Thoracic aorta (tissue), 2 donors: Measurements from ENCODE around the gene INSL4. TPM values are rescaled to one million over a fixed set of nuclear protein-coding genes. Genes with fewer than 3 reads are reported as not detected.
A peak's percentile ranks its signal among the peaks of the same experiment; 100 is the strongest.

Source experiments
- ATAC-seq: fragments of 150-250 bp; one replicate; pipeline ENCODE4 v1.8.0; 2017; ENCODE audit warnings: low read depth; ENCODE audit not compliant: insufficient number of reproducible peaks, low FRiP score
- DNase-seq: peaks from one replicate; pipeline ENCODE4 v3.0.0-alpha.2; 2020; ENCODE audit warnings: low spot score
- H3K27ac ChIP-seq, 2 donors: fragments of 200-600 bp; sonication (generic); 1 replicate in 1 of 2; 2 replicates in 1 of 2; pipeline ENCODE4 v1.5.1; 2016; ENCODE audit warnings: mild to moderate bottlenecking in 2 of 2, moderate library complexity in 2 of 2
- H3K27me3 ChIP-seq: fragments of 200-600 bp; sonication (generic); replicated peaks from 2 replicates; pipeline ENCODE4 v1.6.0; 2016; ENCODE audit warnings: mild to moderate bottlenecking; ENCODE audit not compliant: insufficient read depth
- H3K36me3 ChIP-seq: fragments of 200-600 bp; sonication (generic); one replicate; pipeline ENCODE4 v1.5.1; 2016
- H3K4me1 ChIP-seq, 2 donors: fragments of 200-600 bp; sonication (generic); 1 replicate in 1 of 2; 2 replicates in 1 of 2; pipeline versions ENCODE4 v1.5.1 to v1.6.0; 2016; ENCODE audit warnings: low read depth in 2 of 2, mild to moderate bottlenecking in 1 of 2; ENCODE audit not compliant: control insufficient read depth in 1 of 2
- H3K4me3 ChIP-seq: fragments of 200-600 bp; sonication (generic); 2 replicates; pipeline ENCODE4 v1.5.1; 2016; ENCODE audit warnings: mild to moderate bottlenecking
- H3K9me3 ChIP-seq: fragments of 200-600 bp; sonication (generic); 2 replicates; pipeline ENCODE4 v1.5.1; 2016
- total RNA-seq, 2 donors: library from RNA; depleted of rRNA; stranded (reverse); fragments of >200 nt; gene quantifications; one replicate each; pipeline versions ENCODE4 v1.1.0 to v1.2.3, GENCODE V29; 2016
- TF ChIP-seq, protein P1 (sequence below): fragments of 200-600 bp; sonication (generic); IDR thresholded peaks from one replicate; pipeline ENCODE4 v1.5.1; 2019; ENCODE audit warnings: antibody characterized with exemption

The INSL4 gene
- total RNA-seq, 2 donors from 2014 or later = not detected

DNA sequence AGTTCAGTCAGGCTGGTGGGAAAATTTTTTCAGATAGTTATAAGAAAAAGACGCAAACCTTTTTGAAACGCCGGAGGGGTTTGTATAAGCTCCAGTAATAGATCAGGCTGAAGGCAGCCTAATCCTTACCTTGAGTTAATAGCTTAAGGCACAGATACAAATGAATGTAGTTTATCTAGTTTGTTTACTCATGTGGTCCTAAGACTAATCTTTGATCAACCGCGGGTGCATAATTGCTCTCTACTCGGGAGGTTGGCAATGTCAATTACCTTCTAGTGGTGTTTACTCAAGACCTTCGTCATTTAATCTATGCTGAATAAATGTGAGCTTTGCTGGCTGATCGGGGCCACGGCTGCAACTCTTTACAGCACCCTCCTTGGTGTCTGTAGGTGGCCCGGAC, 665 bp upstream of the INSL4 start:
- H3K27me3 ChIP-seq = no peaks in the 10 kb centered on the region
- H3K9me3 ChIP-seq = peaks cover 5% of the 10 kb centered on the region
- TF ChIP-seq, protein P1, sequence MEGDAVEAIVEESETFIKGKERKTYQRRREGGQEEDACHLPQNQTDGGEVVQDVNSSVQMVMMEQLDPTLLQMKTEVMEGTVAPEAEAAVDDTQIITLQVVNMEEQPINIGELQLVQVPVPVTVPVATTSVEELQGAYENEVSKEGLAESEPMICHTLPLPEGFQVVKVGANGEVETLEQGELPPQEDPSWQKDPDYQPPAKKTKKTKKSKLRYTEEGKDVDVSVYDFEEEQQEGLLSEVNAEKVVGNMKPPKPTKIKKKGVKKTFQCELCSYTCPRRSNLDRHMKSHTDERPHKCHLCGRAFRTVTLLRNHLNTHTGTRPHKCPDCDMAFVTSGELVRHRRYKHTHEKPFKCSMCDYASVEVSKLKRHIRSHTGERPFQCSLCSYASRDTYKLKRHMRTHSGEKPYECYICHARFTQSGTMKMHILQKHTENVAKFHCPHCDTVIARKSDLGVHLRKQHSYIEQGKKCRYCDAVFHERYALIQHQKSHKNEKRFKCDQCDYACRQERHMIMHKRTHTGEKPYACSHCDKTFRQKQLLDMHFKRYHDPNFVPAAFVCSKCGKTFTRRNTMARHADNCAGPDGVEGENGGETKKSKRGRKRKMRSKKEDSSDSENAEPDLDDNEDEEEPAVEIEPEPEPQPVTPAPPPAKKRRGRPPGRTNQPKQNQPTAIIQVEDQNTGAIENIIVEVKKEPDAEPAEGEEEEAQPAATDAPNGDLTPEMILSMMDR = no peak
- no peaks in the 10 kb centered on the region for H3K36me3 ChIP-seq
- H3K27ac ChIP-seq = no peak overlapping the region
- no peak overlapping the region for H3K4me3 ChIP-seq
- no peak for ATAC-seq
- no peak for DNase-seq
- H3K4me1 ChIP-seq = no peaks in the 10 kb centered on the region

DNA sequence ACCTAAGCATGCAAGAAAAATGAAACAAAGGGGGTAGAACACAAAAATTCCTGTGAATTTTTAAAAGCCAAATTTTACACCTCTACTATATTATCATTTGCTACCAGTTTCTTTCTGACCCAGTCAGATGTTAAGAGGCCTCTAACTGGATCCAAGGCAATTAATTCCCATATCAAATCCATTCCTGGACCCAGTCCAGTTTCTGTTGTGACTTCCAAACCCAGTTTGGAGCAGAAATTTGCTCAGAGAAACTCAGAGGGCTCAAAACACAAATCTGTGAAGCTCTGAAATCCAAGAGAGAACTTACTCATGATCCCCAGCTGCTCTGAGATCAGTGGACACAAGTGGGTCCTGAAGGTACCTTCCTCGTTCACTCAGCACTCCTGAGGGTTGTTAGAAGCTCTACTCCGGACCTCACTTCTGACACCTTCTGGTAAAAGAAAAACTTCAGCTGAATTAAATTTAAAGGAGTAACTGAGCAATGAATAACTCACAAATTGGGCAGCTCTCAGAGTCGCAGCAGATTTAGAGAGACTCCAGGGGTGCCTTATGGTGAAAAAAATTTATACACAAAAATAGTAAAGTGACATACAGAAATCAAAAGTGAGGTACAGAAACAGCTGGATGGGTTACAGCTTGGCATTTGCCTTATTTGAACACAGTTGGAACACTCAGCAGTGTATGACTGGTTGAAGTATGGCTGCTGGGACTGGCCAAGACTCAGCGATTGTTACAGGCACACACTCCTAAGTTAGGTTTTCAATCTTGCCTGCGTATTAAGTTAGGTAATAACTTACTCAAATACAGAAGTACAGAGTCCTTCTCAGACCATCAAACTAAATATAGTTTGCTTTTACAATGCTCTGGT, 32.4 kb downstream of the INSL4 start:
- DNase-seq (no peak), ATAC-seq (no peak)
- TF ChIP-seq, protein P1 = no peak
- Histone ChIP-seq H3K27me3 (no peaks in the 10 kb centered on the region), H3K4me1 (no peaks in the 10 kb centered on the region), H3K27ac (no peak overlapping the region), H3K9me3 (no peaks in the 10 kb centered on the region), H3K4me3 (peak overlapping the region; percentile 30), H3K36me3 (no peaks in the 10 kb centered on the region)

DNA sequence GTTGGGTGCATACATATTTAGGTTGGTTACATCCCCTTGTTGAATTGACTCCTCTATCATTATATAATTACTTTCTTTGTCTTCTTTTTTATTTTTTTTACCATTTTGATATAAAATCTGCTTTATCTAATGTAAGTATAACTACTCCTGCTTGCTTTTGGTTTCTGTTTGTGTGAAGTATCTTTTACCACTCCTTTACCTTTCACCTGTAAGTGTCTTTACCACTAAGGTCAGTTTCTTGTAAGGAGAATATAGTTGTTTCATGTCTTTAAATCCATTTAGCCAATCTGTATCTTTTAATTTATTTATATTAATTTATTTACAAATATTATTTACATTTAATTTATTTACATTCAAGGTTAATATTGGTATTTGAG, 33.0 kb downstream of the INSL4 start:
- TF ChIP-seq, protein P1 = no peak
- H3K9me3 ChIP-seq = no peaks in the 10 kb centered on the region
- no peak overlapping the region for H3K27ac ChIP-seq
- no peaks in the 10 kb centered on the region for H3K36me3 ChIP-seq
- peak overlapping the region; percentile 30 for H3K4me3 ChIP-seq
- H3K4me1 ChIP-seq = no peaks in the 10 kb centered on the region
- DNase-seq = no peak
- no peaks in the 10 kb centered on the region for H3K27me3 ChIP-seq
- no peak for ATAC-seq

DNA sequence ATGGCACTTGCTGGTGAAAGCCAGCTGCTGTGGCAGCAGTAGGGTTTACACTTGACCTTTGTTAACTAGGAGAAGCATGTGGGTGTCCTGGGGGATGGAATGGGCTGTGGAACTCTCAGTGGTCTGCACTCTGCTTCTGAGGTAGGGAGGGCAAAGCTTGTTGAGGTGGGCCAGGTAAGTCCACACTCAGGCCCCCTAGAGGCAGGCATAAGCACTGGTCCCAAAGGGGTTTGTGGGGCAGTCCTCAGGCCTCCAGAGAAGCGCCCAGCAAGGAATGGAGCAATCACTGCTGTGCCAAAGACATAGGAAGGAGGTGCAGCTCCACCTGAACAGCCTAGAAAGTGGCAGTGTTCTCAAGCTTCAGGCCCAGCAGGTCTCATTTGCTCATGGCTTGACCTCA, 34.7 kb downstream of the INSL4 start:
- H3K27ac ChIP-seq = no peak overlapping the region
- H3K36me3 ChIP-seq = no peaks in the 10 kb centered on the region
- DNase-seq = no peak
- no peaks in the 10 kb centered on the region for H3K27me3 ChIP-seq
- no peaks in the 10 kb centered on the region for H3K9me3 ChIP-seq
- no peak overlapping the region for H3K4me3 ChIP-seq
- TF ChIP-seq, protein P1 = no peak
- ATAC-seq = no peak
- H3K4me1 ChIP-seq = no peaks in the 10 kb centered on the region

DNA sequence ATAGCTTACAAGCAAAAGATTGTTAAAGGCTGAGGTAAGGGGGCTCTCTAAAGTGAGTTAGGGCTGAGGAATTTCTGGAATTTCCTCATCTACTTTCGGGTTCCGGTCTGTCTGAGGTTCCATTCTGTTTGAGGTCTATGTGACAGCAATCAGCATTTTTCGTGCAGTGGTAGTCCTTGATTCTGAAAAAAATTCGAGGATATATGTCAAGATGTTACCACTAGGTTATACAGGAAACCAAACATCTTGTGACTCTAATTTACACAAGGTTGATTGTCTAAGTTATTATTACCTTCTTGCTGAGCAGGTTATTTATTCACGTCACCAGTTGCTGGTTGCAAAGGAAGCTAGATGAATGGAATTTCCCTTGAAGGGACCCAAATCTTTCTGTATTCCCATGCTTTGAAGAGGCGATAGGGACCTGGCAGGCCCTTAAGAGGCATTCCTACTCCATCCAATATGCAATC, 38.1 kb downstream of the INSL4 start:
- no peak overlapping the region for H3K27ac ChIP-seq
- TF ChIP-seq, protein P1 = no peak
- no peak for ATAC-seq

More for the DNA sequence above, 38.1 kb downstream of the INSL4 start:
- Histone ChIP-seq H3K4me1 (no peaks in the 10 kb centered on the region), H3K4me3 (no peak overlapping the region), H3K36me3 (no peaks in the 10 kb centered on the region), H3K9me3 (no peaks in the 10 kb centered on the region), H3K27me3 (no peaks in the 10 kb centered on the region)
- no peak for DNase-seq
